SK-N-SH (cell line): ENCODE results near the gene PCDHGC5. TPM values are rescaled to one million over a fixed set of nuclear protein-coding genes. Genes with fewer than 3 reads are reported as not detected.

Experiments
- CTCF ChIA-PET: fragments of 300-600, 350-600 bp; formaldehyde crosslinking; extraction: SDS; loops from one replicate; lab custom pipeline; 2021; lab: Yijun Ruan, JAX
- POLR2A ChIA-PET: fragments of 350-600 bp; sonication (Branson Sonifier 250); formaldehyde crosslinking; extraction: SDS; loops from one replicate; lab custom pipeline; 2020; ENCODE audit warnings: antibody characterized with exemption, inconsistent platforms; lab: Yijun Ruan, JAX
- DNase-seq: peaks from one replicate; pipeline ENCODE4 v3.0.0; 2012
- H2AFZ ChIP-seq: fragments of 200-600 bp; sonication (generic); 2 replicates; pipeline ENCODE4 v1.8.1; 2016; ENCODE audit warnings: antibody characterized with exemption, mild to moderate bottlenecking, low read depth
- H3F3A ChIP-seq: fragments of 200-600 bp; sonication (generic); replicated peaks from 2 replicates; pipeline ENCODE3; 2016; ENCODE audit warnings: antibody characterized with exemption, mild to moderate bottlenecking; ENCODE audit not compliant: insufficient read depth
- H3K27ac ChIP-seq, 2 experiments: fragments of 200-500 bp in 1 of 2; fragments of 200-600 bp in 1 of 2; sonication (Bioruptor generic) in 1 of 2; sonication (generic), shearing (Covaris generic) in 1 of 2; 2 replicates each; pipeline versions ENCODE4 v1.5.1 to v1.6.1; 2014 to 2016; ENCODE audit warnings: low read depth in 2 of 2, inconsistent platforms in 1 of 2, low read length in 1 of 2, mild to moderate bottlenecking in 1 of 2, mixed read lengths in 1 of 2
- H3K27me3 ChIP-seq: fragments of 200-600 bp; sonication (generic), shearing (Covaris generic); 2 replicates; pipeline ENCODE4 v1.6.1; 2016; ENCODE audit warnings: mixed run types; ENCODE audit not compliant: insufficient read depth
- H3K36me3 ChIP-seq, 2 experiments: fragments of 200-500 bp in 1 of 2; fragments of 200-600 bp in 1 of 2; sonication (Bioruptor generic) in 1 of 2; sonication (generic) in 1 of 2; replicated peaks in 1 of 2; 2 replicates each; pipeline versions ENCODE3 to v1.5.1; 2014 to 2016; ENCODE audit warnings: low read length in 1 of 2, mild to moderate bottlenecking in 1 of 2; ENCODE audit not compliant: insufficient read depth in 2 of 2, control insufficient read depth in 1 of 2
- H3K4me1 ChIP-seq, 2 experiments: fragments of 200-500 bp in 1 of 2; fragments of 200-600 bp in 1 of 2; sonication (Bioruptor generic) in 1 of 2; sonication (generic), shearing (Covaris generic) in 1 of 2; 2 replicates each; pipeline versions ENCODE4 v1.5.1 to v1.6.1; 2014 to 2016; ENCODE audit warnings: low read depth in 1 of 2, low read length in 1 of 2, mixed run types in 1 of 2; ENCODE audit not compliant: insufficient read depth in 2 of 2, control insufficient read depth in 1 of 2
- H3K4me2 ChIP-seq: fragments of 200-600 bp; sonication (generic), shearing (Covaris generic); 2 replicates; pipeline ENCODE4 v1.6.1; 2017; ENCODE audit warnings: mixed run types
- H3K4me3 ChIP-seq, 2 experiments: fragments of 200-500 bp in 1 of 2; fragments of 200-600 bp in 1 of 2; sonication (Bioruptor generic) in 1 of 2; sonication (generic), shearing (Covaris generic) in 1 of 2; 2 replicates each; pipeline versions ENCODE4 v1.5.1 to v1.8.1; 2014 to 2016; ENCODE audit warnings: low read depth in 2 of 2, inconsistent platforms in 1 of 2, low read length in 1 of 2, mild to moderate bottlenecking in 1 of 2, mixed read lengths in 1 of 2, moderate library complexity in 1 of 2
- H3K79me2 ChIP-seq: fragments of 200-600 bp; sonication (generic); 2 replicates; pipeline ENCODE4 v1.8.1; 2017; ENCODE audit warnings: mild to moderate bottlenecking; ENCODE audit not compliant: insufficient read depth
- H3K9ac ChIP-seq: fragments of 200-600 bp; sonication (generic); 2 replicates; pipeline ENCODE4 v1.6.1; 2017; ENCODE audit warnings: mixed run types
- H3K9me2 ChIP-seq: fragments of 200-600 bp; sonication (generic); 2 replicates; pipeline ENCODE4 v1.6.1; 2017; ENCODE audit warnings: mixed run types
- H3K9me3 ChIP-seq: fragments of 200-600 bp; sonication (generic); 2 replicates; pipeline ENCODE4 v1.6.1; 2017; ENCODE audit warnings: mixed run types, mild to moderate bottlenecking, moderate library complexity
- H4K20me1 ChIP-seq: fragments of 200-600 bp; sonication (generic); 2 replicates; pipeline ENCODE4 v1.6.1; 2017; ENCODE audit warnings: mild to moderate bottlenecking, mixed run types; ENCODE audit not compliant: insufficient read depth
- CHD2 ChIP-seq: fragments of 150-350 bp; IDR thresholded peaks from 2 replicates; pipeline ENCODE4 v1.6.1; 2018; ENCODE audit warnings: low read length; ENCODE audit not compliant: partially characterized antibody
- EP300 ChIP-seq, 2 experiments: IDR thresholded peaks; 2 replicates each; pipeline versions ENCODE4 v1.4.0 to v1.6.1; 2012; ENCODE audit warnings: borderline replicate concordance in 1 of 2, low read depth in 1 of 2, low read length in 1 of 2
- FOSL2 ChIP-seq: IDR thresholded peaks from 2 replicates; pipeline ENCODE4 v1.4.0; 2012; ENCODE audit warnings: low read depth, mild to moderate bottlenecking, moderate library complexity, borderline replicate concordance
- FOXJ3 ChIP-seq: sonication (generic); formaldehyde crosslinking; IDR thresholded peaks from 2 replicates; pipeline ENCODE4 v1.5.1; 2020; ENCODE audit warnings: mild to moderate bottlenecking, missing genetic modification reagents
- GABPA ChIP-seq: IDR thresholded peaks from 2 replicates; pipeline ENCODE4 v1.4.0; 2012; ENCODE audit warnings: low read depth, mild to moderate bottlenecking
- GATA2 ChIP-seq: sonication (generic); formaldehyde crosslinking; IDR thresholded peaks from 2 replicates; pipeline ENCODE4 v1.5.0; 2020; ENCODE audit warnings: mild to moderate bottlenecking, missing genetic modification reagents
- IRF3 ChIP-seq: fragments of 150-350 bp; IDR thresholded peaks from 2 replicates; pipeline ENCODE4 v1.6.1; 2016; ENCODE audit warnings: mild to moderate bottlenecking, low read depth, low read length
- JUND ChIP-seq: IDR thresholded peaks from 2 replicates; pipeline ENCODE4 v1.4.0; 2012
- MEF2A ChIP-seq: IDR thresholded peaks from 2 replicates; pipeline ENCODE4 v1.4.0; 2012; ENCODE audit warnings: low read depth, borderline replicate concordance
- NFIC ChIP-seq: IDR thresholded peaks from 2 replicates; pipeline ENCODE4 v1.4.0; 2012; ENCODE audit warnings: borderline replicate concordance
- RCOR1 ChIP-seq: fragments of 150-350 bp; IDR thresholded peaks from 2 replicates; pipeline ENCODE4 v1.6.1; 2017; ENCODE audit warnings: antibody characterized with exemption, low read length
- REST ChIP-seq: IDR thresholded peaks from 2 replicates; pipeline ENCODE4 v1.6.1; 2012; ENCODE audit warnings: mild to moderate bottlenecking, low read depth, low read length, moderate library complexity
- SMC3 ChIP-seq: IDR thresholded peaks from 2 replicates; pipeline ENCODE4 v1.6.1; 2012; ENCODE audit warnings: low read depth, low read length, improper control_type of control experiment
- TCF12 ChIP-seq: IDR thresholded peaks from 2 replicates; pipeline ENCODE4 v1.4.0; 2012
- TEAD4 ChIP-seq: IDR thresholded peaks from 2 replicates; pipeline ENCODE4 v1.4.0; 2012; ENCODE audit warnings: mild to moderate bottlenecking, borderline replicate concordance; ENCODE audit not compliant: insufficient read depth
- WGBS: methylation state at CpG from one replicate; pipeline ENCODE4 v1.1.6; 2017; ENCODE audit warnings: low lambda C conversion rate; 5-methylcytosine and 5-hydroxymethylcytosine counted together
- polyA plus RNA-seq, 3 experiments: library from polyadenylated mRNA; depleted of rRNA; stranded (reverse); fragments of >200 nt; gene quantifications; 2 replicates each; pipeline ENCODE4 v1.2.3, GENCODE V29; 2012
- TF ChIP-seq, protein P1 (sequence below): fragments of 200-600 bp; sonication (generic); IDR thresholded peaks from 2 replicates; pipeline ENCODE4 v1.6.1; 2017; ENCODE audit warnings: antibody characterized with exemption, mild to moderate bottlenecking, moderate library complexity
- TF ChIP-seq, protein P2 (sequence below): IDR thresholded peaks from 2 replicates; pipeline ENCODE4 v1.4.0; 2012; ENCODE audit warnings: low read depth

The PCDHGC5 gene
- polyA plus RNA-seq, 1 of the 3 experiments (the other 2 are of a cell fraction) = 2.0 TPM

DNA sequence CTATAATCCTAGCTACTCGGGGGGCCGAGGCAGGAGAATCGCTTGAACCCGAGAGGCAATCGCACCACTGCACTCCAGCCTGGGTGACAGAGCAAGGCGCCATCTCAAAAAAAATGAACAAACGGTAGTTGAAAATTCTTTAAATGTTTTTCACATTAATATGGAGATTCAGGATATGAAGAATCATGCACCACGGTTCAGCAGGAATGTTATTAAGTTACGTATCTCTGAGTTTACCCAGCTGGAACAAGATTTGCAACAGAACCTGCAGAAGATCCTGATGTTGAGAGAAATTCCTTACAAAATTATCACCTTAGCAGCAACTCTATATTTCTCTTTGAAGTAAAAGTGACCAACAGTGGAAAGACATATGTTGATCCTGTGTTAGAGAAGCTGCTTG is 48.5 kb upstream of the PCDHGC5 start (continued):
- TF ChIP-seq MEF2A (no peak), TEAD4 (no peak), FOXJ3 (no peak), FOSL2 (no peak), GABPA (no peak), JUND (no peak), GATA2 (CRISPR knock-in tag) (no peak), CHD2 (no peak), EP300 (IDR thresholded peaks at IDR 0.05; ENCODE audit: borderline replicate concordance in 1 of 2, low read depth in 1 of 2, low read length in 1 of 2) (no peak), IRF3 (no peak), NFIC (no peak)
- TF ChIP-seq, protein P1, sequence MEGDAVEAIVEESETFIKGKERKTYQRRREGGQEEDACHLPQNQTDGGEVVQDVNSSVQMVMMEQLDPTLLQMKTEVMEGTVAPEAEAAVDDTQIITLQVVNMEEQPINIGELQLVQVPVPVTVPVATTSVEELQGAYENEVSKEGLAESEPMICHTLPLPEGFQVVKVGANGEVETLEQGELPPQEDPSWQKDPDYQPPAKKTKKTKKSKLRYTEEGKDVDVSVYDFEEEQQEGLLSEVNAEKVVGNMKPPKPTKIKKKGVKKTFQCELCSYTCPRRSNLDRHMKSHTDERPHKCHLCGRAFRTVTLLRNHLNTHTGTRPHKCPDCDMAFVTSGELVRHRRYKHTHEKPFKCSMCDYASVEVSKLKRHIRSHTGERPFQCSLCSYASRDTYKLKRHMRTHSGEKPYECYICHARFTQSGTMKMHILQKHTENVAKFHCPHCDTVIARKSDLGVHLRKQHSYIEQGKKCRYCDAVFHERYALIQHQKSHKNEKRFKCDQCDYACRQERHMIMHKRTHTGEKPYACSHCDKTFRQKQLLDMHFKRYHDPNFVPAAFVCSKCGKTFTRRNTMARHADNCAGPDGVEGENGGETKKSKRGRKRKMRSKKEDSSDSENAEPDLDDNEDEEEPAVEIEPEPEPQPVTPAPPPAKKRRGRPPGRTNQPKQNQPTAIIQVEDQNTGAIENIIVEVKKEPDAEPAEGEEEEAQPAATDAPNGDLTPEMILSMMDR = no peak

GRCh38 chr5:141441571-141442170 is 47.2 kb upstream of the PCDHGC5 start:
- Histone ChIP-seq H3K9me2 (no peaks in the 10 kb centered on the region), H3K79me2 (no peaks in the 10 kb centered on the region), H3K9ac (no peak overlapping the region), H3K27me3 (no peaks in the 10 kb centered on the region), H3F3A (no peaks in the 10 kb centered on the region), H3K4me1 (no peaks in the 10 kb centered on the region), H3K36me3 (no peaks in the 10 kb centered on the region), H3K27ac (no peak overlapping the region), H4K20me1 (no peaks in the 10 kb centered on the region), H3K9me3 (peaks cover 4% of the 10 kb centered on the region; the same call in 1 of the 2 replicates), H3K4me2 (no peak overlapping the region), H2AFZ (no peak overlapping the region), H3K4me3 (no peak overlapping the region)
- no peak for DNase-seq
- ChIA-PET CTCF (interaction anchor here (1.4 to 1.5 kb wide), 2 partner anchors 116 to 126 kb away, joined by 4 to 5 read pairs; no protein-coding TSS in a partner anchor), POLR2A (no interaction called here)
- WGBS = 92% methylated on average over 38 of the region's 50 CpGs
- no peak for TF ChIP-seq TCF12
- TF ChIP-seq GABPA = no peak
- no peak for TF ChIP-seq CHD2
- no peak for TF ChIP-seq SMC3
- TF ChIP-seq, protein P2, sequence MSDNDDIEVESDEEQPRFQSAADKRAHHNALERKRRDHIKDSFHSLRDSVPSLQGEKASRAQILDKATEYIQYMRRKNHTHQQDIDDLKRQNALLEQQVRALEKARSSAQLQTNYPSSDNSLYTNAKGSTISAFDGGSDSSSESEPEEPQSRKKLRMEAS = no peak
- no peak for TF ChIP-seq TEAD4
- TF ChIP-seq IRF3 = no peak
- TF ChIP-seq REST = no peak
- TF ChIP-seq RCOR1 = no peak
